ENCODE measurements around the gene GPR137.

GPR137 gene

DNA sequence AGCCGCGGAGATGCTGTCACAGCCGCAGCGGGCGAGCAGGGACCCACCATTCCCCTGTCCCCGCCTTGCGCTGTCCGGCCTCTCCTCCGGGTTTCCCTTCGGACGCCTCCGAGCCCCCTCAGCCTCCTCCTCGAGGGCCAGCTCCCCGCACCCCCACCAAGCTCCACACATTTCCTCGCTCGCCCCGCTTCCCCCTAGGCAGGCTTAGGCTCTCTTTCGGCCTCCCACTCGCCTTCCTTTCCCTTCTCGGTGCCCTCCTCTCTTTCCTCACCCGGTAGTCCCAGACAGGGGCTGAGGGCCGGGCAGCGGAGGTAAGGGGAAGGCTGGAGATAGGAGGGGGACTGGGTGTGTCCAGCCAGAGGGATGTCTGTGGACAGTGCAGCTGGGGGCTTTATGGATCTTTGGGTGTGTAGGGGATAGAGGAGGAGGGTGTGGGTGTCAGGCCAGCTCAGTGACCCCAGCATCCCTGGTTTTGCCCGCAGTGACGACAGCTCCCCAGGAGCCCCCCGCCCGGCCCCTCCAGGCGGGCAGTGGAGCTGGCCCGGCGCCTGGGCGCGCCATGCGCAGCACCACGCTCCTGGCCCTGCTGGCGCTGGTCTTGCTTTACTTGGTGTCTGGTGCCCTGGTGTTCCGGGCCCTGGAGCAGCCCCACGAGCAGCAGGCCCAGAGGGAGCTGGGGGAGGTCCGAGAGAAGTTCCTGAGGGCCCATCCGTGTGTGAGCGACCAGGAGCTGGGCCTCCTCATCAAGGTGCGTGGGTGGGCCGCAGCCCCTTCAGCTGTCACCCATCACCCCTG lies 7.0 kb downstream of the GPR137 start:
- ChIA-PET CTCF (interaction anchor here (0.8 kb wide), 1 partner anchor 10 kb away, joined by 3 read pairs; no protein-coding TSS in a partner anchor), POLR2A (interaction anchor here (0.9 to 1.0 kb wide), 2 partner anchors 25 to 496 kb away, joined by 3 read pairs; partner anchors contain the start of genes PRDX5 and TRMT112)
- DNase-seq (ENCODE audit: extremely low spot score): no peak
- TF ChIP-seq ZNF384 (IDR thresholded peaks at IDR 0.05): no peak
- TF ChIP-seq ELF4 (IDR thresholded peaks at IDR 0.05): no peak
- no peak for TF ChIP-seq NFRKB (IDR thresholded peaks at IDR 0.05)
- no peak for TF ChIP-seq TARDBP (IDR thresholded peaks at IDR 0.05)
- TF ChIP-seq FOXK2 (IDR thresholded peaks at IDR 0.05): no peak
- TF ChIP-seq FOXM1 (IDR thresholded peaks at IDR 0.05; ENCODE audit: borderline replicate concordance): no peak
- TF ChIP-seq BHLHE40 (IDR thresholded peaks at IDR 0.05; ENCODE audit: borderline replicate concordance): no peak
- TF ChIP-seq HDGF (IDR thresholded peaks at IDR 0.05; ENCODE audit: borderline replicate concordance): no peak
- no peak for TF ChIP-seq ARNT (IDR thresholded peaks at IDR 0.05)
- no peak for TF ChIP-seq CTBP1 (IDR thresholded peaks at IDR 0.05; ENCODE audit: borderline replicate concordance)
- no peak for TF ChIP-seq LEF1 (IDR thresholded peaks at IDR 0.05; ENCODE audit: borderline replicate concordance)
- TF ChIP-seq, protein P1, sequence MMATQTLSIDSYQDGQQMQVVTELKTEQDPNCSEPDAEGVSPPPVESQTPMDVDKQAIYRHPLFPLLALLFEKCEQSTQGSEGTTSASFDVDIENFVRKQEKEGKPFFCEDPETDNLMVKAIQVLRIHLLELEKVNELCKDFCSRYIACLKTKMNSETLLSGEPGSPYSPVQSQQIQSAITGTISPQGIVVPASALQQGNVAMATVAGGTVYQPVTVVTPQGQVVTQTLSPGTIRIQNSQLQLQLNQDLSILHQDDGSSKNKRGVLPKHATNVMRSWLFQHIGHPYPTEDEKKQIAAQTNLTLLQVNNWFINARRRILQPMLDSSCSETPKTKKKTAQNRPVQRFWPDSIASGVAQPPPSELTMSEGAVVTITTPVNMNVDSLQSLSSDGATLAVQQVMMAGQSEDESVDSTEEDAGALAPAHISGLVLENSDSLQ (IDR thresholded peaks at IDR 0.05): no peak
- no peak for TF ChIP-seq SP1 (IDR thresholded peaks at IDR 0.05)
- TF ChIP-seq FOXA1 (IDR thresholded peaks at IDR 0.05): no peak
- TF ChIP-seq L3MBTL2 (conservative IDR thresholded peaks at IDR 0.05): no peak
- TF ChIP-seq SUZ12 (IDR thresholded peaks at IDR 0.05): no peak

DNA sequence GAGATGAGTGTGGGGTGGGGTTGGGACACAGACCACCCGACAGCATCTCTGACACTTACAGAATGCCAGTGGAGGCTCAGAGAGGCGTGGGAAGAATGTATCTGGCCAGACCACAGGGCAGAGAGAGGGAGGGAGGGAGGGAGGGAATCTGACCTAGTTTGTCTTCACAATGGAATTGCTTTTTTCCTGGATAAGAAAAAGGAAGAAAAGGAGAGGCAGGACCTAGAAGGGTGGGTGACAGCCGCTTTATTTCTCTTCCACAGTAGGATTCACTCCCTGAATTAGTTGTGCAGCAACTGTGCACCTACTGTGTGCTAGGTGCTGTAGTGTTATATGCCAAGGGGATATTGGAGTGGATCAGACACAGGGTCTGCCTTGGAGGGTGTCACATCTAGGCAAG lies 9.1 kb downstream of the GPR137 start:
- POLR2A ChIA-PET: interaction anchor here (1.5 to 2.4 kb wide), 2 partner anchors 10 kb away, joined by 4 to 7 read pairs; partner anchors contain the start of genes BAD and GPR137
- CTCF ChIA-PET: interaction anchor here (1.5 kb wide), 1 partner anchor 12 kb away, joined by 12 read pairs; no protein-coding TSS in a partner anchor
- DNase-seq (ENCODE audit: extremely low spot score): no peak
- TF ChIP-seq, protein P1 (IDR thresholded peaks at IDR 0.05): no peak
- no peak for TF ChIP-seq NFRKB (IDR thresholded peaks at IDR 0.05)
- no peak for TF ChIP-seq FOXK2 (IDR thresholded peaks at IDR 0.05)
- no peak for TF ChIP-seq SUZ12 (IDR thresholded peaks at IDR 0.05)
- no peak for TF ChIP-seq HDGF (IDR thresholded peaks at IDR 0.05; ENCODE audit: borderline replicate concordance)
- no peak for TF ChIP-seq L3MBTL2 (conservative IDR thresholded peaks at IDR 0.05)
- no peak for TF ChIP-seq TARDBP (IDR thresholded peaks at IDR 0.05)
- no peak for TF ChIP-seq BHLHE40 (IDR thresholded peaks at IDR 0.05; ENCODE audit: borderline replicate concordance)
- no peak for TF ChIP-seq FOXM1 (IDR thresholded peaks at IDR 0.05; ENCODE audit: borderline replicate concordance)
- no peak for TF ChIP-seq FOXA1 (IDR thresholded peaks at IDR 0.05)
- no peak for TF ChIP-seq ARNT (IDR thresholded peaks at IDR 0.05)
- no peak for TF ChIP-seq LEF1 (IDR thresholded peaks at IDR 0.05; ENCODE audit: borderline replicate concordance)
- TF ChIP-seq CTBP1 (IDR thresholded peaks at IDR 0.05; ENCODE audit: borderline replicate concordance): no peak

DNA sequence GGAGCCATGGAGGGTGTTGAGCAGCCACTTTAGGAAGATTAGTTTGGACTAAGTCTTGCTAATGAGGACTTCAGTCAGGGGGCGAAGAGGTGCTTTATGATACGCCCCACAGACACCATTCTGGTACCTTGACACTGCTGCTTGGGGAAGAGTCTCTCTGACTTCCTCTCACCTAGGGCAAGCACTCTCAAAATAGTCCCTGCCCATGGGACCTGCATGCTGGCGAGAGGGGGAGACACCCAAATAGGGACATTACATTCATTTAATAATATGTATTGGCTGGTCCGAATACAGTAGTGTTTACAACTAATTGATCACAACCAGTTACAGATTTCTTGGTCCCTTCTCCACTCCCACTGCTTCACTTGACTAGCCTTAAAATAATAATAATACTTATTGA lies 10.1 kb downstream of the GPR137 start:
- POLR2A ChIA-PET: interaction anchor here (1.5 to 2.4 kb wide), 2 partner anchors 9 to 11 kb away, joined by 4 to 7 read pairs; partner anchors contain the start of genes BAD and GPR137
- DNase-seq (ENCODE audit: extremely low spot score): no peak
- CTCF ChIA-PET: interaction anchor here (1.5 kb wide), 1 partner anchor 13 kb away, joined by 12 read pairs; no protein-coding TSS in a partner anchor
- no peak for TF ChIP-seq FOXA1 (IDR thresholded peaks at IDR 0.05)
- TF ChIP-seq ARNT (IDR thresholded peaks at IDR 0.05): no peak
- TF ChIP-seq BHLHE40 (IDR thresholded peaks at IDR 0.05; ENCODE audit: borderline replicate concordance): no peak
- TF ChIP-seq, protein P1 (IDR thresholded peaks at IDR 0.05): no peak
- no peak for TF ChIP-seq FOXM1 (IDR thresholded peaks at IDR 0.05; ENCODE audit: borderline replicate concordance)
- TF ChIP-seq ELF4 (IDR thresholded peaks at IDR 0.05): no peak
- TF ChIP-seq TARDBP (IDR thresholded peaks at IDR 0.05): no peak
- TF ChIP-seq CTBP1 (IDR thresholded peaks at IDR 0.05; ENCODE audit: borderline replicate concordance): no peak
- TF ChIP-seq HDGF (IDR thresholded peaks at IDR 0.05; ENCODE audit: borderline replicate concordance): no peak
- TF ChIP-seq ZNF384 (IDR thresholded peaks at IDR 0.05): no peak
- TF ChIP-seq FOXK2 (IDR thresholded peaks at IDR 0.05): no peak
- TF ChIP-seq SP1 (IDR thresholded peaks at IDR 0.05): no peak
- TF ChIP-seq L3MBTL2 (conservative IDR thresholded peaks at IDR 0.05): no peak
- TF ChIP-seq NFRKB (IDR thresholded peaks at IDR 0.05): no peak
- no peak for TF ChIP-seq SUZ12 (IDR thresholded peaks at IDR 0.05)
- TF ChIP-seq LEF1 (IDR thresholded peaks at IDR 0.05; ENCODE audit: borderline replicate concordance): no peak

DNA sequence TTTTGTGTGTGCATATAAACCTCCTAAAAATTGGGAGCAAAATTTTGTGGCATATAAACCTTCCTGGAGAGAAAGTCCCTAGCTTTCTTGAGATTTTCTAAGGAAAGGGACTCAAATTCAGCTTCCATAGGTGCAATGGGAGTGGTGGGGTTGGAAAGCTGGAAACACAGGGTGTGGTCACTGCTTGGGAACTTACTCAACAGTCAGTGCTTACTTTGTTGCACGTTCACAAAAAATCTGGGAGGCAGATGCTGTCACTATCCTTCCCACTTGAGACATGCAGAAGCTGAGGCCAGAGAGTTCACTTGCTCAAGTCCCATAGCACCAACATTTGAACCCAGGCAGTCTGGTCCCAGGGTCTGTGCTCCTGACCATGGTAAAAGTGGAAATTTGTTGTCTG lies 10.6 kb downstream of the GPR137 start:
- TF ChIP-seq BHLHE40 (IDR thresholded peaks at IDR 0.05; ENCODE audit: borderline replicate concordance) (no peak), L3MBTL2 (conservative IDR thresholded peaks at IDR 0.05) (no peak), ZNF384 (IDR thresholded peaks at IDR 0.05) (no peak)
- POLR2A ChIA-PET: interaction anchor here (1.1 to 2.4 kb wide), 2 partner anchors 12 to 21 kb away, joined by 3 to 7 read pairs; partner anchors contain the start of genes BAD, GPR137, PRDX5 and TRMT112
- CTCF ChIA-PET: no interaction called here
- no peak for DNase-seq (ENCODE audit: extremely low spot score)

DNA sequence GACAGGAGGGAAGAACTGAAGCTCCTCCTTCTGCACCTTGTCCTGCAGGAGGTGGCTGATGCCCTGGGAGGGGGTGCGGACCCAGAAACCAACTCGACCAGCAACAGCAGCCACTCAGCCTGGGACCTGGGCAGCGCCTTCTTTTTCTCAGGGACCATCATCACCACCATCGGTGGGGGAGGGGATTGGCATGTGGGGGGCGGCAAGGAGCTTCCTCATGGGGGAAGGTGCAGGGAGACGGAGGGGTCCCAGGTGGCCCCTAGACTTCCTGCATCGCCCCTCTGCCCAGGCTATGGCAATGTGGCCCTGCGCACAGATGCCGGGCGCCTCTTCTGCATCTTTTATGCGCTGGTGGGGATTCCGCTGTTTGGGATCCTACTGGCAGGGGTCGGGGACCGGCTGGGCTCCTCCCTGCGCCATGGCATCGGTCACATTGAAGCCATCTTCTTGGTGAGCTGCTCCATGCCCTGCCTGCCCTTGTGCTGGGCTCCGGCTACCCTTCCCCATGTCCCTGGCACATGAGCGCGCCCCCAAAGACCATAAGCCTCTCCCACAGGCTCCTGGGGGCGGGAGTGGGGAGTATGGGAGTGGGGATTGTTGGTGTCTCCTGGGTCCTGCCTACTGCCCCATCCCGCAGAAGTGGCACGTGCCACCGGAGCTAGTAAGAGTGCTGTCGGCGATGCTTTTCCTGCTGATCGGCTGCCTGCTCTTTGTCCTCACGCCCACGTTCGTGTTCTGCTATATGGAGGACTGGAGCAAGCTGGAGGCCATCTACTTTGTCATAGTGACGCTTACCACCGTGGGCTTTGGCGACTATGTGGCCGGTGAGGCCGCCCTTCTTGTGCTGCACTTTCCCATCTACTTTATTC lies 11.4 kb downstream of the GPR137 start:
- no peak for DNase-seq (ENCODE audit: extremely low spot score)
- ChIA-PET CTCF (interaction anchor here (0.6 kb wide), 1 partner anchor 60 kb away, joined by 3 read pairs; no protein-coding TSS in a partner anchor), POLR2A (interaction anchor here (1.1 to 2.4 kb wide), 2 partner anchors 12 to 21 kb away, joined by 3 to 7 read pairs; partner anchors contain the start of genes BAD, GPR137, PRDX5 and TRMT112)
- TF ChIP-seq HDGF (IDR thresholded peaks at IDR 0.05; ENCODE audit: borderline replicate concordance) (no peak), L3MBTL2 (conservative IDR thresholded peaks at IDR 0.05) (no peak), SP1 (IDR thresholded peaks at IDR 0.05) (no peak), BHLHE40 (IDR thresholded peaks at IDR 0.05; ENCODE audit: borderline replicate concordance) (no peak), FOXA1 (IDR thresholded peaks at IDR 0.05) (no peak), FOXK2 (IDR thresholded peaks at IDR 0.05) (no peak), SUZ12 (IDR thresholded peaks at IDR 0.05) (no peak), ELF4 (IDR thresholded peaks at IDR 0.05) (no peak), ARNT (IDR thresholded peaks at IDR 0.05) (no peak)

Data from HEK293T (cell line).